ENCODE results near the gene FBXO38. TPM values are rescaled to one million over a fixed set of nuclear protein-coding genes. Genes with fewer than 3 reads are reported as not detected.

Gene FBXO38
- total and polyA plus RNA-seq, 2 of the 4 experiments (the other 2 are of a cell fraction): 14.9 to 70.1 TPM

DNA sequence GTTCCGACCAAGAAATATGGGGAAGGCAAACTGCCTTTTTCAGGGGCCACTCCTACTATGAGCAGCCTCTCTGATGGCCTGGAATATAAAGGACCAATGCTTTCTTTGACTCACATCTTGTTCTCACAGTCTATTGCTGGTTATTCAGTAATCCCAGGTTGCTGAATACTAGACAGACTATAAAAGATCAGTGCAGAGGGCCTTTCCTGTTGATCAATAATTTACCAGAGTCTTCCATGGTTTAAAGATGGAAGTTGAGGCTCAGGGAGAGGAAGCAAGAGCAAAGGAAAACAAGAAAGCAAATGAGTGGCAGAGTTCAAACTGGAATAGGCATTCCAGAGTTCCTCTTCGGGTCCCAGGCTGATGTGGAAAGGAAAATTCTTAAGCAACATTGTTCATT lies 62.9 kb downstream of the FBXO38 start:
- Histone ChIP-seq H3K27me3 (ENCODE audit: control insufficient read depth, insufficient read depth, low read length) (peaks cover 6% of the 10 kb centered on the region), H2AK5ac (ENCODE audit: low read depth, low read length) (no peak overlapping the region), H3K9me1 (ENCODE audit: insufficient read depth, low read length) (no peaks in the 10 kb centered on the region; the same call in 1 of the 2 replicates), H2BK15ac (ENCODE audit: low read depth, low read length) (no peak overlapping the region), H2AFZ (replicated peaks; ENCODE audit: low read length, poor library complexity) (no peak overlapping the region), H3K4me2 (ENCODE audit: low read depth, low read length) (no peak overlapping the region), H3K79me1 (ENCODE audit: low read depth in 1 of 2, low read length in 2 of 2) (no peaks in the 10 kb centered on the region), H3K4me3 (ENCODE audit: insufficient read depth, low read depth, low read length) (no peak overlapping the region), H3K23ac (ENCODE audit: low read depth, low read length) (no peak overlapping the region), H3K18ac (ENCODE audit: low read depth, low read length) (no peak overlapping the region), H4K91ac (ENCODE audit: insufficient read depth, low read depth, low read length) (no peak overlapping the region), H3K27ac (ENCODE audit: insufficient read depth, low read length) (no peak overlapping the region), H4K20me1 (ENCODE audit: insufficient read depth, low read length) (no peaks in the 10 kb centered on the region), H3K14ac (replicated peaks; ENCODE audit: low read depth, low read length) (no peak overlapping the region), H3K4me1 (ENCODE audit: control insufficient read depth, insufficient read depth, low read length) (no peaks in the 10 kb centered on the region), H3K9ac (ENCODE audit: low read depth, low read length) (no peak overlapping the region), H2AK9ac (replicated peaks; ENCODE audit: low read depth, low read length, poor library complexity) (no peak overlapping the region), H3K36me3 (ENCODE audit: control insufficient read depth, insufficient read depth, low read length) (peaks cover 5% of the 10 kb centered on the region; the same call in 1 of the 2 replicates), H3K4ac (ENCODE audit: low read depth, low read length) (no peak overlapping the region), H2BK20ac (ENCODE audit: low read depth, low read length) (no peak overlapping the region), H4K5ac (ENCODE audit: low read depth, low read length) (no peak overlapping the region), H3K9me3 (ENCODE audit: control insufficient read depth, insufficient read depth, low read length) (no peaks in the 10 kb centered on the region), H3K56ac (ENCODE audit: extremely low read depth, insufficient read depth, low read length) (no peak overlapping the region), H2BK5ac (ENCODE audit: low read depth, low read length, poor library complexity, severe bottlenecking) (no peak overlapping the region), H4K8ac (ENCODE audit: low read depth in 2 of 2, low read length in 2 of 2) (no peak overlapping the region), H2BK120ac (ENCODE audit: low read depth, low read length) (no peak overlapping the region)
- in situ Hi-C loops (cut with MboI; ENCODE audit: low sequenced_read_pairs) (loop anchor here (5.0 to 25.0 kb wide), 4 partner anchors 281 to 791 kb away; no protein-coding TSS in a partner anchor), dilution Hi-C loops (cut with HindIII; ENCODE audit: low sequenced_read_pairs, unreplicated experiment) (no loop called here), intact Hi-C loops (cut with micrococcal nuclease) (no loop called here)
- ChIA-PET POLR2A (ENCODE audit: unreplicated experiment) (interaction anchor here (0.6 kb wide), 1 partner anchor 14 kb away, joined by 3 read pairs; no protein-coding TSS in a partner anchor), CTCF (interaction anchor here (8.9 kb wide), 1 partner anchor 284 kb away, joined by 59 read pairs; no protein-coding TSS in a partner anchor)
- TF ChIP-seq FOS (IDR thresholded peaks at IDR 0.05; ENCODE audit: low read depth, low read length): no peak
- TF ChIP-seq, protein P1, sequence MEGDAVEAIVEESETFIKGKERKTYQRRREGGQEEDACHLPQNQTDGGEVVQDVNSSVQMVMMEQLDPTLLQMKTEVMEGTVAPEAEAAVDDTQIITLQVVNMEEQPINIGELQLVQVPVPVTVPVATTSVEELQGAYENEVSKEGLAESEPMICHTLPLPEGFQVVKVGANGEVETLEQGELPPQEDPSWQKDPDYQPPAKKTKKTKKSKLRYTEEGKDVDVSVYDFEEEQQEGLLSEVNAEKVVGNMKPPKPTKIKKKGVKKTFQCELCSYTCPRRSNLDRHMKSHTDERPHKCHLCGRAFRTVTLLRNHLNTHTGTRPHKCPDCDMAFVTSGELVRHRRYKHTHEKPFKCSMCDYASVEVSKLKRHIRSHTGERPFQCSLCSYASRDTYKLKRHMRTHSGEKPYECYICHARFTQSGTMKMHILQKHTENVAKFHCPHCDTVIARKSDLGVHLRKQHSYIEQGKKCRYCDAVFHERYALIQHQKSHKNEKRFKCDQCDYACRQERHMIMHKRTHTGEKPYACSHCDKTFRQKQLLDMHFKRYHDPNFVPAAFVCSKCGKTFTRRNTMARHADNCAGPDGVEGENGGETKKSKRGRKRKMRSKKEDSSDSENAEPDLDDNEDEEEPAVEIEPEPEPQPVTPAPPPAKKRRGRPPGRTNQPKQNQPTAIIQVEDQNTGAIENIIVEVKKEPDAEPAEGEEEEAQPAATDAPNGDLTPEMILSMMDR (conservative IDR thresholded peaks at IDR 0.05; ENCODE audit: low read depth, low read length): no peak
- TF ChIP-seq MAZ (IDR thresholded peaks at IDR 0.05; ENCODE audit: borderline replicate concordance, low read depth, low read length): no peak
- no peak for TF ChIP-seq USF2 (IDR thresholded peaks at IDR 0.05; ENCODE audit: low read depth, low read length)
- no peak for TF ChIP-seq BHLHE40 (IDR thresholded peaks at IDR 0.05; ENCODE audit: low read depth, low read length)
- TF ChIP-seq RCOR1 (IDR thresholded peaks at IDR 0.05; ENCODE audit: insufficient replicate concordance, low read length): no peak
- no peak for DNase-seq
- no peak for ATAC-seq (ENCODE audit: low read depth)
- WGBS, 2 experiments (ENCODE audit: extremely low coverage in 2 of 2, insufficient read length in 1 of 2): no CpG with 5 or more reads among the region's 2 CpGs
- BruUV-seq (replicated peaks): no TSS peak

Data from IMR-90 (cell line).